ENCODE measurements around the gene INMT.

DNA sequence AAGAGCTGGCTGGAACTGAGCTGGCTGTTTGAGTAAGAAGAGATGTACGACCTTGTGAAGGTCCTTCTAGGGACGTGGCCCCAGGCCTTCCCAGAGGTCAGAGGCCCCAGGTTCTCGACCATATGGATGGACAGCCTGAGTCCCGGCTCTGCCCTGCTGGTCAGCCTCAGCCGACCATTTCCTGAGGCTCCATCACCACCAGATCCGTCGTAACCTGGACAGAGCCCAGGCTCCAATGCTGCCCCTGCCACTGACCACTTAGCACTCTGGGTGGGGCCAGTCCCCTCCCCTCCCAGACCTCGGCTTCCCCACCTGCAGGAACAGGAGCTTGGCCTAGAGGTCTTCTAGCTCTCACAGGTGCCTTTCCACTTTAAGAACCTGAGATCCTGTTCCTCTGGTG, 10.6 kb upstream of the INMT start:
- TF ChIP-seq, protein P1, sequence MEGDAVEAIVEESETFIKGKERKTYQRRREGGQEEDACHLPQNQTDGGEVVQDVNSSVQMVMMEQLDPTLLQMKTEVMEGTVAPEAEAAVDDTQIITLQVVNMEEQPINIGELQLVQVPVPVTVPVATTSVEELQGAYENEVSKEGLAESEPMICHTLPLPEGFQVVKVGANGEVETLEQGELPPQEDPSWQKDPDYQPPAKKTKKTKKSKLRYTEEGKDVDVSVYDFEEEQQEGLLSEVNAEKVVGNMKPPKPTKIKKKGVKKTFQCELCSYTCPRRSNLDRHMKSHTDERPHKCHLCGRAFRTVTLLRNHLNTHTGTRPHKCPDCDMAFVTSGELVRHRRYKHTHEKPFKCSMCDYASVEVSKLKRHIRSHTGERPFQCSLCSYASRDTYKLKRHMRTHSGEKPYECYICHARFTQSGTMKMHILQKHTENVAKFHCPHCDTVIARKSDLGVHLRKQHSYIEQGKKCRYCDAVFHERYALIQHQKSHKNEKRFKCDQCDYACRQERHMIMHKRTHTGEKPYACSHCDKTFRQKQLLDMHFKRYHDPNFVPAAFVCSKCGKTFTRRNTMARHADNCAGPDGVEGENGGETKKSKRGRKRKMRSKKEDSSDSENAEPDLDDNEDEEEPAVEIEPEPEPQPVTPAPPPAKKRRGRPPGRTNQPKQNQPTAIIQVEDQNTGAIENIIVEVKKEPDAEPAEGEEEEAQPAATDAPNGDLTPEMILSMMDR (conservative IDR thresholded peaks at IDR 0.05; ENCODE audit: low read length) = no peak
- TF ChIP-seq EZH2phosphoT487 (IDR thresholded peaks at IDR 0.05; ENCODE audit: borderline replicate concordance, low read depth, low read length) = no peak
